NCI-H510A treated with DMSO at 0.1 percent for 48 hours (cell line): ENCODE measurements around the gene MLLT3.
"Not testable (repeated sequence)": the region's sequence is repeated elsewhere in the genome, so short reads cannot be mapped to it uniquely, and the experiment has no call there.

Experiments
- DNase-seq: peaks from one replicate; lab custom pipeline; 2025; lab: John Stamatoyannopoulos, UW

Gene MLLT3

DNA sequence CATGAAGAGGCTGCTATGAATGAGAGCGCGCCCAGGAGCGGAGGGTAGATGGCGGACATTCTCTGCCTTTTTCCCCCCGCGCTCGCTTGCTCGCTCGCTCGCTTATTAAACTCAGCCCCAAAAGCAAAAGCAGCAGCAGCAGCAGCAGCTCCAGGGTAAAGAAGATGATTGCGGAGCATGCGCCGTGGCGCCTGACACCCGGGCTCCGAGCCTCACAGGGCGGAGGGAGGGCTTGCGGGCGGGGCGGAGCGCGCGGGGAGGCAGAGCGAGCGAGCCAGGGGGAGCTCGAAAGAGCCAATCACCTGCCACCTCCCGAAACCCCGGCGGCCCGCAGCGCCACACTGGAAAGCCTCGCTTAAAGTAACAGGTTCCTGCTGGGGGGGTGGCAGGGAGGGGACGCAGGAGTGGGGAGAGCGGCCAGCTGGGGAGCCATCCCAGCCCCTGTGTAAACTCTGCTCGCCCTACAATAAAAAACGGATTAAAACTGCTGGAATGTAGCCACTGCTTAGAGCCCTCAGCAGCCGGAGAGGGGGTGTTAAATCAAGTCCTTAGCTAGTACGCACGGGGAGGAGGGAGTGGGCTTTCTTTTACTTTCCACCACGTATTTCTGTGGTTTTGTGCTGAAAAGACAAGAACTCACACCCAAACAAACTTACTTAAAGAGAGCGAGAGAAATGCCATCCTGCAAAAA is at the start of gene MLLT3:
MLLT3 (minus strand) TSS at position 170 of the 691 bp plus-strand sequence.
- peak; percentile 79 for DNase-seq

DNA sequence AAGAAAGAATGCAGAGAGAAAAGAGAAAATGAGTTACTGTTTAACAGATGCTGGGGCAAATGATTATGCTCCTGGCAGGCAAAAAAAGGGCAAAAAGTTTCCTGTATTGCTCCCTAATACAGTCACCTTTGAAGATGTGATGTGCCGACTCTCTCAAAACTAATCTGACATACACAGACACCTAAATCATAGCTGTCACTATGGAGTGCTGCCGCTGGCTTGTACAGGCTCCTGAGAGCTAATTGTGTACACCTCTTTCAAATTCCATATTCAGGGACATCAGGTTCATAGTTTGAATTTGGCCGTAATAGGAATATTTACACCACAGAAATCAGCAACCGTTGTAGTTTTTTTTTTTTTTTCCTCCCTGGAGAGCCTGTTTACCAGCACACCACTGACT is 49.3 kb upstream of the MLLT3 start:
- no peak for DNase-seq

DNA sequence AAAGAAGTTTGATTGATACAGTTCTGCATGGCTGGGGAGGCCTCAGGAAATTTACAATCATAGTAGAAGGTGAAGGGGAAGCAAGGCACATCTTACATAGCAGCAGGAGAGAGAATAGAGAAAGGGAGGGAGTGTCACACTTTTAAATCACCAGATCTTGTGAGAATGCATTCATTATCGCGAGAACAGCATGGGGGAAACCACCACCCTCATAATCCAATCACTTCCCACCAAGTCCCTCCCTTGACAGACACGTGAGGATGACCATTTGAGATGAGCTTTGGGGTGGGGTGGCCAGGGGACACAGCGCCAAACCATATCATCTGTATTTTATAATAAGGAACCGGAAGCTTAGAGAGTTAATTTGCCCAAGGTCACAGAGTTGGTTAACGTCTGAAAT is 48.1 kb upstream of the MLLT3 start:
- no peak for DNase-seq

DNA sequence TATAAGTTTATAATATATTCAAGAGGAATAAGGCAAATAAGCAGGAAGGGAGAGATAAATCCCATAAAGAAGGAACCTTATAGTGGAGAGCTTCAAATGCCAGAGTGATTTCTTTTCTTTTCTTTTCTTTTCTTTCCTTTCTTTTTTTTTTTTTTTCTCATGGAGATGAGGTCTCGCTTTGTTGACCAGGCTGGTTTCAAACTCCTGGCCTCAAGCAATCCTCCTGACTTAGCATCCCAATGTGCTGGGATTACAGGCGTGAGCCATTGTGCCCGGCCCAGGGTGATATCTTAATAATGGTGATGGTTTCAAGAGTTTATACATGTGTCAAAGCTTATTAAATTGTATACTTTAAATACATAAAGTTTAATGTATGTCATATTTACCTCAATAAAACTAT is 42.2 kb upstream of the MLLT3 start:
- DNase-seq = no peak

DNA sequence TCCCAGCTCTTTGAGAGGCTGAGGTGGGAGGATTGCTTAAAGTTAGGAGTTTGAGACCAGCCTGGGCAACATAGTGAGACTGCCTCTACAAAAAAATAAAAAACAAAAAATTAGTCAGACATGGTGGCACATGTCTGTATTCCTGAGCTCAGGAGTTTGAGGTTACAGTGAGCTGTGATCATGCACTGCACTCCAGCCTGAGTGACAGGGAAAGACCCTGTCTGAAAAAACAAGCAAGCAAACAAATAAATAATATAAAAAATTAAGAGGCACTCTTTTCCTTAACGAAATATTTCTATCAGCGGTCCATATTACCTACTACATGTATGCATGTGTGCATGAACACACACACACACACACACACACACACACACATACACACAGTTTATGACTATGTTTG is 40.8 kb upstream of the MLLT3 start:
- no peak for DNase-seq

DNA sequence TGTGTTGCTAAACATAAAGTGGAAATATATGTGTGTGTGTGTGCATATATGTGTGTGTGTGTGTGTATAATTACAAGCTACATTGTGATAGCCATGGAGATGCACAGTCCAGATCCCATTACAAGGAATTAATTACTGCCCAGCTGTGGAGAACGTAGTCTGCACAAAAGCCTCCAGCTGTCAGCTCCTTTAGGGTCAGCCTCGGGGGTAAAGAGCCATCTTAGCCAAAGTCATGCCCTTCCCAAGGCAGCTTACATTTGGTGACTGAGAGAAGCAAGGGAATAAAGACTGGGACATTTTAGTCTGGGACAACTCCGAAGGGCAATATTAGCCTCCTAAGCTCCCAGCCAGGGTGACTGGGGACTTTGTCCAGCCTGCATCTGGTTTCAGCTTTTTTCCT is 39.9 kb upstream of the MLLT3 start:
- DNase-seq = no peak

DNA sequence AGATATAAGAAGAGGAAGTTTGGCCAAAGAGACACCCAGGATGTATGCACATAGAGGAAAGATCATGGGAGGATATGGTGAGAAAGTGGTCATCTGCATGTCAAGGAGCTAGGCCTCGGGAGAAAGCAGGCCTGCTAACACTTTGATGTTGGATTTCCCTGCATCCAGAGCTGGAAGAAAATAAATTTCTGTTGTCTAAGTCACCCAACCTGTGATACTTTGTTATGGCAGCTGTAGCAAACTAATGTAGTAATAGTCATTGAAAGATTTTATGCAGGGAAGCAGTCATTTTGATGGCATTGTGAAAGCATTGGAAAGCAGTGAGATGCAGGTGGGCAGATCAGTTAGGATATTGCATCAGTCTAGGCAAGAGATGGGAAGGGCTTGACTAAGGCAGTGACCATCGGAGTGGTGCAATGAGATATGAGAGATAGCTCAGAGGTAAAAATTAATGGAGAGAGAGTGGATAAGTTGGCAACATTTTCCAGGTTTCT is 37.2 kb upstream of the MLLT3 start:
- peak; percentile 20 for DNase-seq

DNA sequence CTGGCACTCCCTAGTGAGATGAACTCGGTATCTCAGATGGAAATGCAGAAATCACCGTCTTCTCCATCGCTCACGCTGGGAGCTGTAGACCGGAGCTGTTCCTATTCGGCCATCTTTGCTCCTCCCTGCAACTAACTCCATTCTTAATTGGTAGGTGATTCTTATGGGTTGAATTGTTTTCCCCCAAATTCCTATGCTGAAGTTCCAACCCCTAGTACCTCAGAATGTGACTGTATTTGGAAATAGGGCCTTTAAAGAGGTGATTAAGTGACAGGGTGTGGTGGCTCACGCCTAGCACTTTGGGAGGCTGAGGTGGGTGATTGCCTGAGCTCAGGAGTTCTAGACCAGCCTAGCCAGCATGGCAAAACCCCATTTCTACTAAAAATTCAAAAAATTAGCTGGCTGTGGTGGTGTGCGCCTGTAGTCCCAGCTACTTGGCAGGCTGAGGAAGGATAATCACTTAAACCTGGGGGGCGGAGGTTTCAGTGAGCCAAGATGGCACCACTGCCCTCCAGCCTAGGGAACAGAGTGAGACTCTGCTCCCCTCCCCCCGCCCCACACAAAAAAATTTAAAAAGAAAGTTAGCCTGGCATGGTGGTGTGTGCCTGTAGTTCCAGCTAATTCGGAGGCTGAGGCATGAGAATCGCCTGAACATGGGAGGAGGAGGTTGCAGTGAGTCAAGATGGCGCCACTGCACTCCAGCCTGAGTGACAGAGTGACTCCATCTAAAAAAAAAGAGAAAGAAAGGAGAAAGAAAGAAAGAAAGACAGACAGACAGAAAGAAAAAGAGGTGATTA is 36.6 kb upstream of the MLLT3 start:
- DNase-seq = peak; percentile 21

DNA sequence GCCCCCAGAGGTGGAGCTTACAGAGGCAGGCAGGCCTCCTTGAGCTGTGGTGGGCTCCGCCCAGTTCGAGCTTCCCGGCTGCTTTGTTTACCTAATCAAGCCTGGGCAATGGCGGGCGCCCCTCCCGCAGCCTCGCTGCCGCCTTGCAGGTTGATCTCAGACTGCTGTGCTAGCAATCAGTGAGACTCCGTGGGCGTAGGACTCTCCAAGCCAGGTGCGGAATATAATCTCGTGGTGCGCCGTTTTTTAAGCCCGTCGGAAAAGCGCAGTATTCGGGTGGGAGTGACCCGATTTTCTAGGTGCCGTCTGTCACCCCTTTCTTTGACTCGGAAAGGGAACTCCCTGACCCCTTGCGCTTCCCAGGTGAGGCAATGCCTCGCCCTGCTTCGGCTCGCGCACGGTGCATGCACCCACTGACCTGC is 36.0 kb upstream of the MLLT3 start:
- DNase-seq = not testable (repeated sequence)

DNA sequence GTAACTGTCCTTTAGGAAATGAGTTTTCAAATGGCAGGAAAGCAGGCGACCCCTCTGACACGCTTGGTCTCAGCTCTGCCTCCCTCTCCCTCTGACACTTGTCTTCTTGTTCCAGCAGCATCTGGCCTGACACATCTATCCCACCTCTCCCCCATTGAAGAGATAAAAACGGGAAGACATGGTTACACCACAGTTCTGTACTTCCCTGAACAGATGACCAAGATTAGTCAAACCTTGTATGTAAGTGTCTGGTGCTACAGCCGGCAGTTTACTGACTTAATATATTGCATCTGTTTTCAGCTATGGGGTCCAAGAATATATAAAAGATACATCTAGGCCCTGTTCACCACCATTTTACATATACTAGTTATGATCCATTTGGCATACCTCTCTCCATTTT is 29.6 kb upstream of the MLLT3 start:
- no peak for DNase-seq

DNA sequence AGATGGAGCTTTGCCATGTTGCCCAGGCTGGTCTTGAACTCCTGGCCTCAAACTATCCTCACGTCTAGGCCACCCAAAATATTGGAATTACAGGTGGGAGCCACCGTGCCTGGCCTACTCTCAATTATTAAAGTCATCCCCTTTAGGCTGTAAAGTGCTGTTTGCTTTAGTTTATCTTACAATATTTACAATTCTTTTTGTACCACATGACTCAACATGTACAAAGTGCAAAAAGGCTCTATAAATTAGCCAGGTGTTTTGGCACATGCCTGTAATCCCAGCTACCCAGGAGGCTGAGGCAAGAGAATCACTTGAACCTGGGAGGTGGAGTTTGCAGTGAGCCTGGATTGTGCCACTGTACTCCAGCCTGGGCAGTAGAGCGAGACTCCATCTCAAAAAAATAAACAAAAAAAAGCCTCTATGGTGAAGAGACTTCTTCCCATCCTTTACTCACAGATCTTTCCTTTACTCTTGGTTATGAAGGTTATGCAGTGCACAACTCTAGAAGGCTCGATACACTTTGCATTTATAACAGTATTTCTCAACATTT is 28.5 kb upstream of the MLLT3 start:
- no peak for DNase-seq

DNA sequence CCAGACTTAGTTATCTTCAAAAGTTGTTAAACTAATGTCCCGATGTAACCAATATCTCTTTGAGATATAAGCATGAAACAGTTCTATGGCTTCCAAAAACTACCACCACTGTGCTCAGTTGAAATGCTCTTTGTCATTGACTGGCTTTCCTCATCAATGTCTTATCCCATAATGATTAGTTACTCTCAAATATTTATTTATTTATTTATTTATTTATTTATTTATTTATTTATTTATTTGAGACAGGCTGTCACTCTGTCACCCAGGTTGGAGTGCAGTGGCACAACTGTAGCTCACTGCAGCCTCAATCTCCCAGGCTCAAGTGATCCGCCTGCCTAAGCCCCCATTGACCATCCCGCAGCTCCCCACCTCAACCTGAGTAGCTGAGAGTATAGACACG is 28.0 kb upstream of the MLLT3 start:
- no peak for DNase-seq

DNA sequence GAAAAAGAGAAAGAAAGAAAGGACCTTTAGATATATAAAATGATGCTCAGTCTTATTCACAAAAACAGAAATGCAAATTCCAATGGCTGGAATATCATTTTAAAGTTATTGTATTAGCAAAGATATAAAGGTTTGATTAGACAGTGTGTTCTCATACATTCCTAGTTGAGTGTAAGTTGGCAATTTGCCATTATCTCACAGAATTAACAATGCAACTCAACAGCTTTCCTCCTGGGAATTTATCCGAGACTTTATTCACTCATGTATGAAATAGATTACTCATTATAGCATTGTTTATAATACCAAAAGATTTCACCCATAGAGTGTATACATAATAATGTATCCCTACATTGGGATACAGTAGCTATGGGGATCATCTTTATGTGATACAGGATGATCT is 27.1 kb upstream of the MLLT3 start:
- DNase-seq = no peak

DNA sequence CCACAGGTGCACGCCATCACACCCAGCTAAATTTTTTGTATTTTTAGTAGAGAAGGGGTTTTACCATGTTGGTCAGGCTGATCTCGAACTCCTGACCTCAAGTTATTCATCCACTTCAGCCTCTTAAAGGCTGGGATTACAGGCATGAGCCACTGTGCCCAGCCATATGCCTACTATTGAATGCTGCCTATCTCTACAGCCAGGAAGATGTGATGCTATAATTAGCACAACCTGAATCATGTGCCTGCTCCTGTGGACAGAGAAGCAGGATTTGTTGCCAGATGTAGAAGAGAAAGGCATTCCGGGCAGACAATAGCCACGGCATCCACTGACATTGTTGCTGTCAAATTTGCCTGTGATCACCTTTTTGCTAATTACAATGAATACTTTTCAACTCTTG is 24.4 kb upstream of the MLLT3 start:
- no peak for DNase-seq

DNA sequence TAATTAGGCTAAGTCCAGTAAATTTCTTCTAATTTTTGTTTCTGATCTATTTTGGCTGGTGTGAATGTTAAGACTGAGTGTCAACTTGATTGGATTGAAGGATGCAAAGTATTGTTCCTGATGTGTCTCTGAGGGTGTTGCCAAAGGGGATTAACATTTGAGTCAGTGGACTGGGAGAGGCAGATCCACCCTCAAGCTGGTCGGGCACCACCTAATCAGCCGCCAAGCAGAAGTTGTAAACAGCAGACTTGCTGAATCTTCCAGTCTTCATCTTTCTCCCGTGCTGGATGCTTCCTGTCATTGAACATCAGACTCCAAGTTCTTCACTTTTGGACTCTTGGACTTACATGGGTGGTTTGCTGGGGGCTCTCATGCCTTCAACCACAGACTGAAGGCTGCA is 21.4 kb upstream of the MLLT3 start:
- no peak for DNase-seq

DNA sequence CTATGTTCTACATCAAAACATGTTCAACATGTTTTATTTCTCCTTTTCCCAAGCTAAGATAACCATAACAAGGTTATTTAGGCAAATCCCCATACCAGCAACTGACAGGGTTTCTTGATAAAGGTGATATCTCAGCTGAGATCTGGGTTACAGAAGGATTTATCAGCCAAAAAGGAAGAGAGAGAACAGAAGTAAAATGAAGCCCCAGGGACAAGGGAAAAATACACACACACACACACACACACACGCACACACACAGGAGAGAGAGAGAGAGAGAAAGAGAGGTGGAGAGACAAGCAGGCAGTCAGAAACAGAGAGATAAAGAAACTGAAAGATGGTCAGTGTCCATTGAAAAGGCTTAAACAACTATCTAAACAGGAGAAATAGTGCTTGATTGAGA is 19.7 kb upstream of the MLLT3 start:
- DNase-seq = no peak

DNA sequence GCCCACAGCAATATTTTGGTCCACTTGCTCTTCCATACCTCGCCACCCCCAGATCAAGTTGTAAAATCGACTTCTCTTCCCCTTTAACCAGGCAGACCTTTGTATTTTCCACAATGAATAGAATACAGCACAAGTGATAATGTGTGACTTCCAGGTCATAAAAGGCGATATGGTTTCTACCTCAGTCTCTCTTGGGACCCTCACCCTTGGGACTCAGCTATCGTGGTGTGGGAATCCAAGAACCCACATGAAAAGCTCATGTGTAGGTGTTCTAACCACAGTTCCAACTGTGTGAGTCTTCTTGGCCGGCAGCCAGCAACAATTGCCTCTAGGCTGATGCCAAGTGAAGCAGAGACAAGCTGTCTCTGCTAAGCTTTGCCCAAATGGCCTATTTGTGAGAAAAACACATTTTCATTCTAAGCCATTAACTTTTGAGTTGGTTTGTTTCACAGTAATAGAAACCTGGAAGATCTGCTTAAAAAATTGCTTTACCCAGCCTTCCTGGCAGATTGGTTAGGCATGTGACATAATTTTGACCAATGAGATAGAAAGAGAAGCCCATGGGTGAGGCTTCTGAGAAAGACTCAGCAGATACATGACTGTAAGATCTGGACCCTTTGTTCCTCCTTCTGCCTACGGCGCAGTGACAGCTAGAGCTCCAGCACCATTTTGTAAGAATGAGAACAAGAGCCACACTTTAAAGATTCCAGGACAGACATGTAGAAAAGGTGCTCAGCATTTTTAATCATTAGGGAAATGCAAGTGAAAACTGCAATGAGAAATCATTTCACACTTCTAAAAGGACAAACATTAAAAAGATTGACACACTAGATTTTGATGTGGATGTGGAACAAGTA is 18.3 kb upstream of the MLLT3 start:
- DNase-seq = no peak

DNA sequence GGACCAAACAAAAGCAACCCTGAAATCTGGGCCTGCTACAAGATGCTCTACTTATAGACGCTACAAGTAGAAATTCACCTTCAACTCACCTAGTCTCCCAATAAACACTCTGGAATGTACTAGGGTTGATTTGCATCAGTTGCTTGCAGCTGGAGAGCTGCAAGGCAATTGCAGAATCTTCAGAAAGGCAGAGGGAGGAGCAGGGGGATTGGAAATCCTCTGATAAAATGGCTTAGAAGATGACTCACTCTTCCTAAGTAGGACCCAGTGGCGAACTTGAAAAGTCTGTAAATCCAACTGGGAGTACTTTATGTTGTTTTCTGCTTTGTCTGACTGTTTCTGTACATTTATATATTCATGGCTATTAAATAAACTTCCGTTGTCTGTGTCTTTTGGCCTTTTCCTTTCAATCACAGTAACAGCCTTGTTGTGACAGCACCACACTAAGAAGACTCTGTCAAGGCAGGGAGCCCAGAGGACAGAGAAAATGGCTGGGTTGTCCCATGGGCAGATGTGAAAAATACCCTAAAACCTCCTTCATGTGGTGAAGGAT is 14.7 kb upstream of the MLLT3 start:
- no peak for DNase-seq

DNA sequence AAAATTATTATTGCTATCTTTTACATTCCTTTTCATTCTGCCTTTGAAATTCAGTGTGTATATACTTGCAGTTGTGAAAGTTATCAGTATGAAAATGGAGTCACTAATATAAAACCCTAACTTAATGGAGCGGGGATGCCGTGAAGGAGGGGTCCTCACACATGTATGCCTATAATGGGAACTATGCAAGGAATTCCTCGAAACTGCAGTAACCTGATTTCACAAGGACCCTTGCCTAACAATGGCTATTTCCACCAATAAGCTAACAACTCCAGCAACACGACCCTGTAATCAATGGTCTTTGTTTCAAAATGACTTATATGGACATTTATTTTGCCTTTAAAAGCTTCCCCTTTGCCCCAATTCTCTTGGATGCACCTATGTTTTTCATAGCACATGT is 12.6 kb upstream of the MLLT3 start:
- no peak for DNase-seq

DNA sequence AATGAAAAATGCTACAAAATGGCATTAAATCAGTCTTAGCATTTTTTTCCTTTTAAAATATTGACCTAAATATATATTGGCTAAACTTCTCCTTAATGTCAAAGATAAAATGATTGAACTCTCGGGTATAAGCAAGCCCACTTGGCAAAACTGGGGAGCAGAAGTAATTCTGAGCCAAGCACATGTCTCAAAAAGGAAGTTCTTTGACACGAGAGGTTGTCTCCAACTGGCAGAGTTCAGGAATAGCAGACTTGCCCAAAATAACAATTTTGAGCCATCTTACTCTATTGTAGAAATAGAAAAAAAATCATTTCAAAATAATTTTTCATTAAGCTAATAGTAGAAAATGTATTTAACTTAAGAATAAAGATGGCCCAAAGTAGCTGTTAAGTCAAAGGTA is 10.4 kb upstream of the MLLT3 start:
- DNase-seq = no peak

DNA sequence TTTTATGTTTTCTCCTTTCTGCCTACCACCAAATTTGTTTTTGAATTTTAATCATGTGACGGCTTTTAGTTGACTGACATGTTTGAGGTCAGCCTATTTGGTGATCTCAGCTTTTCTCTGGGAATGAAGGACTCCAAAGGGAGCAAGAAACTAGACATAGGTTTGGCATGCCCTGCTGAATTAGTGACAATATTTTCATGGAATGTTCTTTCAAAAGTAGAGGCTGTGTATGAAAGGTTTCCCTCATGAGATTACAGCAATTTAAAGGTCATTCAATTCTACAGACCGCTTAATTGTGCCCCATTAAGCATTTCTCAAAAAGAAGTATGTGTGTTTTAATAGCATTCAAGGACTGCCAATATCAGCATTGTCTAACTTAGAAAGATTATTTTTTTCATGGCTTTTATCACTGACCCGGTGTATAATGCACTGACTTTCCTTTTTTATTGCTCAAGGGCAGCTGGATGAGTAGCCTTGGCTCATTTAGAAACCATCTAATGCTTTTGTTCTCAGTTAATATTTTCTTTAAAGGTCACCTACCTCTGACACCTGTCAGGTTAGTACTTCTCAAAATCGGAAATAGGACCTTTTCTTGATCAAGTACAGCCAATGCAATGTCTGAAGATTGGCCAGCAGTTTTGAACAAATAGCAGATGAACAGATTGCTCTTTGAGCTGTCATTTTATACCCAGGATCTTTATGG is 8.1 kb upstream of the MLLT3 start:
- no peak for DNase-seq
